Measurements from ENCODE around the gene PON2. TPM values are rescaled to one million over a fixed set of nuclear protein-coding genes. Genes with fewer than 3 reads are reported as not detected.

PON2 gene
- total RNA-seq, 1 donor from 2014 or later, result 195 TPM

Other genes starting within 250 kb of the PON2 start
- not detected in 2 replicates for gene PON1, start 110.5 kb downstream of the PON2 start, total RNA-seq
- gene PON3, start 38.7 kb downstream of the PON2 start, total RNA-seq, result not detected in 2 replicates
- gene ASB4, start 50.9 kb upstream of the PON2 start, total RNA-seq, result 0.35 TPM in 1 of 2 replicates, not detected in the other
- gene PDK4, start 161.5 kb upstream of the PON2 start, total RNA-seq, result 2.2 and 8.7 TPM in 2 replicates